ENCODE results near the gene CERCAM. TPM values are rescaled to one million over a fixed set of nuclear protein-coding genes. Genes with fewer than 3 reads are reported as not detected.

CERCAM gene
- total RNA-seq, 8 experiments from 2014 or later = 14.4 to 53.5 (median 19.7) TPM

DNA sequence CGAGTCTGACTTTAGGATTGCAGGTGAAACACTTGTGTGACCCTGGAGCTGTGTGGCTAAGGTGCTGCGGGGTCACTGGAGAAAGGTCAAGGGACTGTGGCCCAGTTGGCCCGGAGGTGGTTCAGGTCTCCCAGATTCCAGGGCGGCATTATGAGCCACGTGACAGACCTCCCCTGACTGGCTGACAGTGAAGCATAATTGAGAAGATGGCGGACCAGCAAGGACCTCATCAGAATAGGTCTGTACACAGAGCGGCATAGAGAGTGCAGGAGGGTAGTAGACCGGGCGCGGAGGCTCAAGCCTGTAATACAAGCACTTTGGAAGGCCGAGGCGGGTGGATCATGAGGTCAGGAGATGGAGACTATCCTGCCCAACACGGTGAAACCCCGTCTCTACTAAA lies 34.3 kb downstream of the CERCAM start:
- Histone ChIP-seq H3K4me3 (no peak overlapping the region), H3K4me1 (replicated peaks in 1 of 2) (peaks cover 8 to 9% of the 10 kb centered on the region in 2 donors), H3K27ac (peak overlapping the region; percentile 94)
- no peak for ATAC-seq (replicated peaks in 6 of 8)
- in situ Hi-C loops (cut with MboI; ENCODE audit: low pct_unique_long_range_greater_than_20kb in 2 of 9, low sequenced_read_pairs in 9 of 9, unreplicated experiment in 9 of 9) = no loop called here
- 85 to 100% (median 98%) methylated on average over 1 to 5 of the region's 14 CpGs; no CpG with 5 or more reads in 6 of the 10 experiments for WGBS, 10 experiments

GRCh38 chr9:128455849-128456612 lies 35.4 kb downstream of the CERCAM start, which contains the start of gene ODF2:
Gene ODF2 (plus strand): TSS chr9:128456006. CDS start chr9:128456092, 86 bp downstream.
- 0% methylated on average over 2 of the region's 82 CpGs; no CpG with 5 or more reads in 9 of the 10 experiments for WGBS, 10 experiments
- H3K4me3 ChIP-seq = peak within 1 kb of the TSS; percentile 84 to 90 (median 86)
- peak; percentile 83 to 90 (median 88) for ATAC-seq (replicated peaks in 6 of 8)
- H3K4me1 ChIP-seq (replicated peaks in 1 of 2) = peaks cover 8 to 9% of the 10 kb centered on the region in 2 donors
- peak within 1 kb of the TSS; percentile 94 for H3K27ac ChIP-seq
- in situ Hi-C loops (cut with MboI; ENCODE audit: low pct_unique_long_range_greater_than_20kb in 2 of 9, low sequenced_read_pairs in 9 of 9, unreplicated experiment in 9 of 9) = no loop called here

DNA sequence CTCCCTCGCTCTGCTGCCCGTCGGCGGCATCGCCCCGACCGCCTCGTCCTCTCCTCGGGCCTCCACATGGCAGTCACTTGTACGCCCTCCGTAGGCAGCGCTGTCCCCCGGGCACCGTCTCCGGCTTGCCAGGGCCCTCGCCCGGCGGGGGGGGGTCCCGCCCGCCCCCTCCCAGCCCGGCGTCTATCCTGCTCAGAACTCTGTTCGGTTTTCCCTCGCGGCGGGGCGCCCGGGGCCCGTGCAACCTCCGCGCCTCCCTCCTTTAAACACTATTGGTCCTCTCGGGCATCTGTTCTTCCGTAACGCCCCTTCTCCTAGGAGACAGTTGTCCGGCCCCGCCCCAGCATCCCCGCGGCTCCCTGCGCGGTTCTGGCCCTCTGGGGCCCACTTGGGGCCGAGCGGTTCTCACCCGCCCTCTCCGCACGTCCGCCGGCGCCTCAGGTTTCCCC lies 36.0 kb downstream of the CERCAM start:
- peaks cover 8 to 9% of the 10 kb centered on the region in 2 donors for H3K4me1 ChIP-seq (replicated peaks in 1 of 2)
- peak overlapping the region; percentile 80 to 87 for H3K27ac ChIP-seq
- peak overlapping the region; percentile 84 to 90 (median 86) for H3K4me3 ChIP-seq
- peak; percentile 54 to 76 (median 63) for ATAC-seq (replicated peaks in 6 of 8)
- WGBS, 10 experiments = 2% methylated on average over 8 of the region's 48 CpGs; no CpG with 5 or more reads in 9 of the 10 experiments
- in situ Hi-C loops (cut with MboI; ENCODE audit: low pct_unique_long_range_greater_than_20kb in 2 of 9, low sequenced_read_pairs in 9 of 9, unreplicated experiment in 9 of 9) = no loop called here

GRCh38 chr9:128457207-128457606 lies 36.5 kb downstream of the CERCAM start:
- peak overlapping the region; percentile 84 to 90 (median 86) for H3K4me3 ChIP-seq
- no peak overlapping the region for H3K27ac ChIP-seq
- 0 to 56% (median 11%) methylated on average over 1 to 5 of the region's 14 CpGs; no CpG with 5 or more reads in 4 of the 10 experiments for WGBS, 10 experiments
- H3K4me1 ChIP-seq (replicated peaks in 1 of 2) = peaks cover 8 to 9% of the 10 kb centered on the region in 2 donors
- ATAC-seq (replicated peaks in 6 of 8) = no peak
- in situ Hi-C loops (cut with MboI; ENCODE audit: low pct_unique_long_range_greater_than_20kb in 2 of 9, low sequenced_read_pairs in 9 of 9, unreplicated experiment in 9 of 9) = no loop called here

- no peak for ATAC-seq (replicated peaks in 6 of 8)
- no peak overlapping the region for H3K27ac ChIP-seq
- H3K4me1 ChIP-seq (replicated peaks in 1 of 2) = peaks cover 8 to 9% of the 10 kb centered on the region in 2 donors
- H3K4me3 ChIP-seq = no peak overlapping the region
- 83 to 100% (median 100%) methylated on average over 1 to 2 of the region's 3 CpGs; no CpG with 5 or more reads in 4 of the 10 experiments for whole genome bisulfite sequencing, 10 experiments
- in situ Hi-C loops (cut with MboI; ENCODE audit: low pct_unique_long_range_greater_than_20kb in 2 of 9, low sequenced_read_pairs in 9 of 9, unreplicated experiment in 9 of 9) = no loop called here
These were observed 38.4 kb downstream of the CERCAM start for GRCh38 chr9:128459011-128459410.

DNA sequence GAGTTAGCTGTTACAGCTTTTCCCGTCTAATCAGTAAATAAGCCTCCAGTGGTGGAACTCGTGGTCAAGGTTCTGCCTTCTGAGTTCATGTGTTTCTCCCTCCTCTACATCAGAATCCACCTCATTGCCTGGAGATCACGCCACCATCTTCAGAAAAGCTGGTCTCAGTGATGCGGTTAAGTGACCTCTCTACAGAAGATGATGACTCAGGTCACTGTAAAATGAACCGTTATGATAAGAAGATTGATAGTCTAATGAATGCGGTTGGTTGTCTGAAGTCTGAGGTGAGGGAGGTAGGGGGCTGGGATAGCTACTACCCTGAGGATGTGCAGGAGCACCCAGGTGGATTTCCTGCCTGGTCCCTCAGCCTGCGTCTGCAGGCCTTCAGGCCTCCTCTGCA lies 48.4 kb downstream of the CERCAM start:
- in situ Hi-C loops (cut with MboI; ENCODE audit: low pct_unique_long_range_greater_than_20kb in 2 of 9, low sequenced_read_pairs in 9 of 9, unreplicated experiment in 9 of 9) = no loop called here

GRCh38 chr9:128470560-128470959 lies 49.9 kb downstream of the CERCAM start:
- no peak overlapping the region for H3K4me3 ChIP-seq
- no peak for ATAC-seq (replicated peaks in 6 of 8)
- H3K4me1 ChIP-seq (replicated peaks in 1 of 2) = no peaks in the 10 kb centered on the region
- no peak overlapping the region for H3K27ac ChIP-seq
- 82 to 98% (median 91%) methylated on average over 1 to 5 of the region's 5 CpGs; no CpG with 5 or more reads in 4 of the 10 experiments for WGBS, 10 experiments
- in situ Hi-C loops (cut with MboI; ENCODE audit: low pct_unique_long_range_greater_than_20kb in 2 of 9, low sequenced_read_pairs in 9 of 9, unreplicated experiment in 9 of 9) = no loop called here

More for the DNA sequence above, 48.4 kb downstream of the CERCAM start:
- no peak for ATAC-seq (replicated peaks in 6 of 8)
- H3K27ac ChIP-seq = no peak overlapping the region
- H3K4me1 ChIP-seq (replicated peaks in 1 of 2) = no peaks in the 10 kb centered on the region
- no peak overlapping the region for H3K4me3 ChIP-seq
- 90 to 100% (median 96%) methylated on average over 1 to 5 of the region's 7 CpGs; no CpG with 5 or more reads in 4 of the 10 experiments for WGBS, 10 experiments

- Histone ChIP-seq H3K4me3 (no peak overlapping the region), H3K27ac (no peak overlapping the region), H3K4me1 (replicated peaks in 1 of 2) (no peaks in the 10 kb centered on the region)
- WGBS, 10 experiments = 93 to 96% methylated on average over 4 to 5 of the region's 5 CpGs; no CpG with 5 or more reads in 8 of the 10 experiments
- in situ Hi-C loops (cut with MboI; ENCODE audit: low pct_unique_long_range_greater_than_20kb in 2 of 9, low sequenced_read_pairs in 9 of 9, unreplicated experiment in 9 of 9) = no loop called here
- ATAC-seq (replicated peaks in 6 of 8) = no peak
These were observed 52.4 kb downstream of the CERCAM start for GRCh38 chr9:128473104-128473503.

GRCh38 chr9:128475867-128476266 lies 55.2 kb downstream of the CERCAM start:
- in situ Hi-C loops (cut with MboI; ENCODE audit: low pct_unique_long_range_greater_than_20kb in 2 of 9, low sequenced_read_pairs in 9 of 9, unreplicated experiment in 9 of 9) = no loop called here
- ATAC-seq (replicated peaks in 6 of 8) = no peak
- 95 to 100% (median 98%) methylated on average over 2 to 7 of the region's 7 CpGs; no CpG with 5 or more reads in 2 of the 10 experiments for whole genome bisulfite sequencing, 10 experiments

GRCh38 chr9:128479262-128479661 lies 58.6 kb downstream of the CERCAM start:
- 17 to 100% (median 95%) methylated on average over 1 of the region's 1 CpG; no CpG with 5 or more reads in 6 of the 10 experiments for whole genome bisulfite sequencing, 10 experiments
- H3K4me3 ChIP-seq = no peak overlapping the region
- no peak for ATAC-seq (replicated peaks in 6 of 8)
- H3K27ac ChIP-seq = no peak overlapping the region
- H3K4me1 ChIP-seq (replicated peaks in 1 of 2) = no peaks in the 10 kb centered on the region
- in situ Hi-C loops (cut with MboI; ENCODE audit: low pct_unique_long_range_greater_than_20kb in 2 of 9, low sequenced_read_pairs in 9 of 9, unreplicated experiment in 9 of 9) = no loop called here

More at GRCh38 chr9:128475867-128476266, 55.2 kb downstream of the CERCAM start:
- no peak overlapping the region for H3K4me3 ChIP-seq
- H3K4me1 ChIP-seq (replicated peaks in 1 of 2) = no peaks in the 10 kb centered on the region
- no peak overlapping the region for H3K27ac ChIP-seq

GRCh38 chr9:128481561-128481960 lies 60.9 kb downstream of the CERCAM start:
- 87 to 100% (median 97%) methylated on average over 1 to 8 of the region's 10 CpGs; no CpG with 5 or more reads in 1 of the 10 experiments for WGBS, 10 experiments
- H3K4me1 ChIP-seq (replicated peaks in 1 of 2) = no peaks in the 10 kb centered on the region
- in situ Hi-C loops (cut with MboI; ENCODE audit: low pct_unique_long_range_greater_than_20kb in 2 of 9, low sequenced_read_pairs in 9 of 9, unreplicated experiment in 9 of 9) = no loop called here
- H3K27ac ChIP-seq = no peak overlapping the region
- ATAC-seq (replicated peaks in 6 of 8) = no peak
- no peak overlapping the region for H3K4me3 ChIP-seq

DNA sequence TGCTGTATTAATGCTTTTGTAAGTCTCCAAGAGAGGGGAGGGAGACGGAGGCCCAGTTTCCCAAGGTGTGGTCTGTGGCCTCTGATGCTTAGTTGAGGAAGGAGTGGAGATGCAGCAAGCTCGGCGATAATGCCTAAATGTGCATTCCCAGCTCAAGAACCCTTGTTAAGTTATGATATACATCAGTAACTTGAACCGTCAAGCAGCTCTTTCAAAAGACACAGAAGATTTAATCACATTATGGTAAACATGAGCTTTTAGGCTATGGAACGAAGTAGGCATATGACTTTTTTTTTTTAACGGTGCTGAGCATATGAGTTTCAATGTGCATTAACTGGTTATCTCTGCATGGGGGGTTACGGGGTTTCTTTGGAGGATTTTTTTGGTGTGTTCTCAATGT lies 61.5 kb downstream of the CERCAM start:
- Histone ChIP-seq H3K4me1 (replicated peaks in 1 of 2) (no peaks in the 10 kb centered on the region), H3K4me3 (no peak overlapping the region), H3K27ac (no peak overlapping the region)
- ATAC-seq (replicated peaks in 6 of 8) = no peak
- in situ Hi-C loops (cut with MboI; ENCODE audit: low pct_unique_long_range_greater_than_20kb in 2 of 9, low sequenced_read_pairs in 9 of 9, unreplicated experiment in 9 of 9) = no loop called here
- WGBS, 10 experiments = 85 to 100% (median 98%) methylated on average over 3 to 7 of the region's 7 CpGs; no CpG with 5 or more reads in 1 of the 10 experiments

DNA sequence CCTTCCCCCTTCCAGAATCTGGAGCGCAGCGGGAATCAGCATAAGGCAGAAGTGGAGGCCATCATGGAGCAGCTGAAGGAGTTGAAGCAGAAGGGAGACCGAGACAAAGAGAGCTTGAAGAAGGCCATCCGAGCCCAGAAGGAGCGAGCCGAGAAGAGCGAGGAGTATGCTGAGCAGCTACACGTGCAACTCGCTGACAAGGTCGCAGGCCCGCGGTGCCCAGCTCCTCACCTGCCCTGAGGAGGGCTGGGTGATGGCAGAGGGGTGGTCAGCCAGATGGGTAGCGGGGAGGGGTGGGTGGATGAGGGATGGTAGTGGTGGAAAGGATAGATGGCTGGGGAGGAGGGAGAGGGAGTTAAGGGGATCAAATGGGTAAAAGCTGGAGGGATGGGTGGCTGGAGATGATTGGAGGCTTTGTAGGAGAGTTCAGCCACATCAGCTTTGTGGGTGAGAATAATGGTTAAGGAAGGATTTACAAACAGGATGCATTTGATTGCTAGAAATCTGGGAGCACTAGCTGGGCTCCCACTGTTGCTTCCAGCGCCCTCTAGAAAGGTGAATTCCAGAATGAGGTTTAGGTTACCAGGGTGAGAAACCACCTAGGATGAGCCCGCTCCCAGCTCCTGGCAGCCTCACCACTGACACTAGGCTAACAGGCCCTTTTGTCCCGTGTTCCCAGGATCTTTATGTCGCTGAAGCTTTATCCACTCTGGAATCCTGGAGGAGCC lies 64.2 kb downstream of the CERCAM start:
- Histone ChIP-seq H3K4me1 (replicated peaks in 1 of 2) (no peaks in the 10 kb centered on the region), H3K4me3 (no peak overlapping the region), H3K27ac (no peak overlapping the region)
- 83 to 100% (median 100%) methylated on average over 1 to 5 of the region's 17 CpGs; no CpG with 5 or more reads in 3 of the 10 experiments for WGBS, 10 experiments
- in situ Hi-C loops (cut with MboI; ENCODE audit: low pct_unique_long_range_greater_than_20kb in 2 of 9, low sequenced_read_pairs in 9 of 9, unreplicated experiment in 9 of 9) = no loop called here
- no peak for ATAC-seq (replicated peaks in 6 of 8)
